ENCODE measurements around the gene SLC39A10. TPM values are rescaled to one million over a fixed set of nuclear protein-coding genes. Genes with fewer than 3 reads are reported as not detected.
"Not testable (repeated sequence)": the region's sequence is repeated elsewhere in the genome, so short reads cannot be mapped to it uniquely, and the experiment has no call there.

Gene SLC39A10
- total RNA-seq, 2 experiments from 2014 or later, result 43.2 to 47.0 TPM

DNA sequence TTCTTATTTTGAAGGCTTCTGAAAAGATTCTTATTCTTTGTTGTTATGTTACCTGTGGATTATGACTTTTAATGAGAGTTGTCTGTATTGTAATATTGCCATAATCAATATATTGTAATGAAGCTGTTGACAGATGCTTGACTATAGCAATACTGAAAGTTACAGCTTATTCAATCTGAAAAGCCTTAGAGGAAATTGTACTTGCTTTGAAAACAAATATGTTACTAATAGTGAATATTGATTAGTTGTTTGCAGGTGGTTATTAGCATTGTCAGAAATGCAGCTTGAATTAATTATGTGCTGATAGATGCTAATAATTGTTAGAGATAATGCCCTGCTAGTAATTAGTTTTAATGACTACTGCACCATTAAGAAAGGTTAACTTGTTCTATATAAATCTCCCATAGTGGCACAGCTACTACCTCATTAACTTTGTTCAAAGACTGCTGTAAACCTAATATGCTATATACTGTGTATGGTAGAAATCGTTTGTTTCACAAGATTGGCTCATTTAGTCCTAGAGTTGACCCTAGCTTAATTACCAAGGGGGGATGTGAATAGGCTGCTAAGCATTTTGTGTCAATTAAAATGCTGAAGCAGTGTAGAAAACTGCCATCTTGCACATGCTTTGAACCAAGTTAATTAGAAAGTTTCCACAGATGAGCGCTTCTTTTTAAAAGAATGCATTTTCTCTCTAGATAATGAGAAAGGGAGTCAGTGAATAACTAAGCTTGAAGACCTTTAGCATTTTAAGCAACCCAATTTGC is 30.5 kb downstream of the SLC39A10 start:
- no peak for DNase-seq
- Mint-ChIP-seq H3K9me3 (peaks cover 20% of the 10 kb centered on the region), H3K4me1 (peaks cover 19% of the 10 kb centered on the region), H3K27ac (no peak overlapping the region), H3K36me3 (ENCODE audit: low read depth) (peaks cover 45% of the 10 kb centered on the region), H3K27me3 (no peaks in the 10 kb centered on the region), H3K4me3 (no peak overlapping the region)
- ChIA-PET CTCF (interaction anchor here (1.4 kb wide), 1 partner anchor 28 kb away, joined by 8 read pairs; no protein-coding TSS in a partner anchor), POLR2A (no interaction called here)

GRCh38 chr2:195692531-195692930 is 35.5 kb downstream of the SLC39A10 start:
- DNase-seq, CTCF ChIA-PET, H3K4me3 Mint-ChIP-seq, H3K27ac Mint-ChIP-seq, POLR2A ChIA-PET, H3K27me3 Mint-ChIP-seq: not testable (repeated sequence)
- peaks cover 34% of the 10 kb centered on the region for H3K9me3 Mint-ChIP-seq
- peaks cover 56% of the 10 kb centered on the region for H3K36me3 Mint-ChIP-seq (ENCODE audit: low read depth)
- peaks cover 24% of the 10 kb centered on the region for H3K4me1 Mint-ChIP-seq

- Mint-ChIP-seq H3K9me3 (peaks cover 34% of the 10 kb centered on the region), H3K4me3 (no peak overlapping the region), H3K4me1 (peaks cover 29% of the 10 kb centered on the region), H3K27me3 (no peaks in the 10 kb centered on the region), H3K27ac (no peak overlapping the region), H3K36me3 (ENCODE audit: low read depth) (peaks cover 65% of the 10 kb centered on the region)
- DNase-seq, result no peak
- ChIA-PET CTCF (no interaction called here), POLR2A (no interaction called here)
These were observed 37.5 kb downstream of the SLC39A10 start for GRCh38 chr2:195694553-195694952.

DNA sequence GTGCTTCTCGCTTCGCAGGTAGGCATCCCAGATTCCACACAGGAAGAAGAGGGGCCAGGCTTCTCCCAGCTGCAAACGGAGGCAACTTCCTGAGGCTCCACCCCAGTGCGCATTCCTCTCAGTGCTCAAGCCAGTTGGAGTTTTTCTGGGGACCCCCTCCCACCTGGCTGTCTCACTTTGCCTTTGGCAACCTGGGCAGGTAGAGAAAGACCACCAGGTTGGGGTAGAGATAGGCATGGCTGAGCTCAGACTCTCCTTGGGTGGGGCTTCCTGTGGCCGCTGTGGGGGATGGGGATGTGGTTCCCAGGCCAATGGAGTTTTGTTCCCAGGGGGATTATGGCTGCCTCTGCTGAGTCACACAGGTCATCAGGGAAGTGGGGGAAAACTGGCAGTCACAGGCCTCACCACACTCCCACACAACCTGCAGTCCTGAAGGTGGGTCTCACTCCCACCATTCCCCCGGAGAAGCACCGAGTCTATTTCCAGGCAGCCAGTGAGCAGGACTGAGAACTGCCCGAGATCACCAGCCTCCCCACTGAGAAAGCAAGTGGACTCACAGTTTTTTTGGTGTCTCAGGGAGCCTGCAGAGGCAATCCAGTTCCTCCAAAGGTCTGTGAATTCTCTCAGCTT is 38.1 kb downstream of the SLC39A10 start:
- no peak overlapping the region for H3K27ac Mint-ChIP-seq
- peaks cover 29% of the 10 kb centered on the region for H3K4me1 Mint-ChIP-seq
- H3K36me3 Mint-ChIP-seq (ENCODE audit: low read depth), result peaks cover 67% of the 10 kb centered on the region
- H3K27me3 Mint-ChIP-seq, result no peaks in the 10 kb centered on the region
- peaks cover 38% of the 10 kb centered on the region for H3K9me3 Mint-ChIP-seq
- no peak overlapping the region for H3K4me3 Mint-ChIP-seq
- no peak for DNase-seq
- ChIA-PET CTCF (no interaction called here), POLR2A (no interaction called here)

- CTCF ChIA-PET, result no interaction called here
- no peak overlapping the region for H3K4me3 Mint-ChIP-seq
- H3K4me1 Mint-ChIP-seq, result peaks cover 29% of the 10 kb centered on the region
- peaks cover 37% of the 10 kb centered on the region for H3K9me3 Mint-ChIP-seq
- H3K27ac Mint-ChIP-seq, result no peak overlapping the region
- peaks cover 66% of the 10 kb centered on the region for H3K36me3 Mint-ChIP-seq (ENCODE audit: low read depth)
- POLR2A ChIA-PET, result no interaction called here
- DNase-seq, result no peak
- no peaks in the 10 kb centered on the region for H3K27me3 Mint-ChIP-seq
These were observed 39.0 kb downstream of the SLC39A10 start for GRCh38 chr2:195696012-195696411.

GRCh38 chr2:195697681-195698220 is 40.7 kb downstream of the SLC39A10 start:
- Mint-ChIP-seq H3K27ac (no peak overlapping the region), H3K9me3 (peaks cover 26% of the 10 kb centered on the region), H3K27me3 (no peaks in the 10 kb centered on the region), H3K4me1 (peaks cover 18% of the 10 kb centered on the region), H3K36me3 (ENCODE audit: low read depth) (peaks cover 63% of the 10 kb centered on the region), H3K4me3 (no peak overlapping the region)
- CTCF ChIA-PET, result no interaction called here
- POLR2A ChIA-PET, result no interaction called here
- DNase-seq, result no peak

GRCh38 chr2:195700480-195700879 is 43.5 kb downstream of the SLC39A10 start:
- DNase-seq, result no peak
- Mint-ChIP-seq H3K4me1 (peaks cover 7% of the 10 kb centered on the region), H3K27me3 (no peaks in the 10 kb centered on the region), H3K36me3 (ENCODE audit: low read depth) (peaks cover 48% of the 10 kb centered on the region), H3K9me3 (peaks cover 14% of the 10 kb centered on the region), H3K27ac (no peak overlapping the region), H3K4me3 (no peak overlapping the region)
- CTCF ChIA-PET, result no interaction called here
- POLR2A ChIA-PET, result no interaction called here

DNA sequence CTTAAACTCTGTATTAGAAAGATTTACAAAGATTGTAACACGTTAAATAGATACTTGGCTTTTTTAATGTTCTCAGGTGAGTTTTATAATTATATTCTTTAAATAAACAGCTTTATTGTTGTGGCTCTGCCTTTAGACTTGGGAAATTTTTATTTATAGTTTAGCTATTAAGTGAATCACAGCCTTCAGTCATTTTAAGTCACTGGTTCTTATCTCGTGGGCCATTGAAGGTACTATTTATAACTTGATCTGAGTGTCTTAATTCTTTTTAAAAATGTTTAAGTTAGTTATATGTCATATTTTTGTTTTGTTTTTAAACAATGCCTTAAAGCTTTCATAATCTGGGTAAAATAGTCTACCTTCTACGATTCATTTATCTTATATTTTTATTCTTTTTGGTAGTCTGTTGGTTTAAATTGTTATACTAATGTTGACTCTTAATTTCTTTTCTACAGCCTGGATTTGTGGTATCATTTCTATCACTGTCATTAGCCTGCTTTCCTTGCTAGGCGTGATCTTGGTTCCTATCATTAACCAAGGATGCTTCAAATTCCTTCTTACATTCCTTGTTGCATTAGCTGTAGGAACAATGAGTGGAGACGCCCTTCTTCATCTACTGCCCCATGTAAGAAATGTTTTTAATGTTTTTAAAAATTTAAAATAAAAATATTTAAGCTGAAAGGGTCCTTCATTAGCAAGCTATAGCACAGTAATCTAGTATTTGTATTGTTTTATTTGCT is 49.3 kb downstream of the SLC39A10 start:
- no peak overlapping the region for H3K27ac Mint-ChIP-seq
- CTCF ChIA-PET, result no interaction called here
- H3K9me3 Mint-ChIP-seq, result no peaks in the 10 kb centered on the region
- no peak for DNase-seq
- H3K4me3 Mint-ChIP-seq, result no peak overlapping the region
- peaks cover 36% of the 10 kb centered on the region for H3K36me3 Mint-ChIP-seq (ENCODE audit: low read depth)
- POLR2A ChIA-PET, result no interaction called here
- no peaks in the 10 kb centered on the region for H3K4me1 Mint-ChIP-seq
- no peaks in the 10 kb centered on the region for H3K27me3 Mint-ChIP-seq

DNA sequence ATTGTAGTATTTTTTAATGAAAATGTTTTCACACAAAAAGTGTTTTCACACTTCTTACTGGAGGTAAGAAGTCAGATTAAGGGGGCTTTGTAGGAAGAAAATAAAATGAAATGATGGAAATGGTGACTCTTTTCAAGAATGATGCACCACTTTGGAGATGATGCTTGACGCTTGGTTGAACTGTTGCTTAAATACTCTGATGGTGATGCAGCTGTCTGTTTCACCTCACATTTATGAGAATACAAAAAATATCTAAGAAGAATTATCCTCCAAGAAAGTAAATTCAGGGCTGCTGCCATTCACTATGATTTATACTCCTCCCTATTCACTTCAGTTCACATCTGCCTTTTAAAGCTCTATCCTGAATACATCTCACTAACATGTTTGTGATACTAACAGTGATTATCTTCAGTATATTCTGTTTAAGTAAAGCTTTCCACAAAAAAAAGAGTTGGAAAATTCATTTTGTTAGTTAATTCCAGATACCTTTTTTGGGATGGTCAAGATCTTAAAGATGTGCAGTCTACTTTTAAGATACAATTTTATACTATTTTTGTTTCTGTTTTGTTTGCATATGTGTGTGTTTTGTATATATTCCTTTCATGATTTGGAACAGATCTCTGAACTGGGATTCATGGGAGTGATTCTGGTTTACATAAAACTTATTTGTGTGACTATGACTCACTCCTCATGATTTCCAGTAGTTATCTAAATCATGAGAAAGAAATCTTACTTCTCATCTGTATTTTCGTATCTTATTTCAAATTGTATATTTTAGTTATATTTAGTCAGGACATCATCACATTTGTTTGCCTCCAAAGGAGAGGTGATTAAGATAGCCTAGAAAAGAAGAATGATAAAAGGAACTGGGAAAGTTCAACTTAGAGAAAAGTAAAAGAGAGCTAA is 53.1 kb downstream of the SLC39A10 start:
- ChIA-PET CTCF (no interaction called here), POLR2A (no interaction called here)
- H3K9me3 Mint-ChIP-seq, result no peaks in the 10 kb centered on the region
- no peaks in the 10 kb centered on the region for H3K4me1 Mint-ChIP-seq
- no peak for DNase-seq
- H3K4me3 Mint-ChIP-seq, result no peak overlapping the region
- no peaks in the 10 kb centered on the region for H3K27me3 Mint-ChIP-seq
- H3K36me3 Mint-ChIP-seq (ENCODE audit: low read depth), result peaks cover 31% of the 10 kb centered on the region
- H3K27ac Mint-ChIP-seq, result no peak overlapping the region

DNA sequence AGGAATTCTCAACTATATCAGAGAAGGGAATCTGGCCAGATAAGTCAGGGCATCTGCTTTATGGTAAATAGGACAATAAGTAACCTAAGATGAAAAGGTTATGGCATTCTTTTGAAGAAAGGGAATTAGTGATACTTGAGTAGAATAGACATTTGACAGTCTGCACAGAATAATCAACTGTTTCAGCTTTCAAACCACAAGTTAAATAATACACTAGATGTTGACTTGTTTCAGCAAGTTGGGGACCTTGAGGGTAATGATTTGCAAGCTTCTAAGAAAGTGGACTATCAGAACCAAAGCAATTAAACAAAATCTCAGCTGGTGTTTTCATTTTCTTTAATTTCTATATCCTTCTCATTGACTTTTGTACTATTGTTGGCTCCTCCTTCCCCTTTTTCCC is 54.5 kb downstream of the SLC39A10 start:
- Mint-ChIP-seq H3K27ac (no peak overlapping the region), H3K4me1 (no peaks in the 10 kb centered on the region), H3K27me3 (no peaks in the 10 kb centered on the region), H3K36me3 (ENCODE audit: low read depth) (peaks cover 38% of the 10 kb centered on the region), H3K4me3 (no peak overlapping the region), H3K9me3 (no peaks in the 10 kb centered on the region)
- DNase-seq, result no peak
- CTCF ChIA-PET, result no interaction called here
- POLR2A ChIA-PET, result no interaction called here

DNA sequence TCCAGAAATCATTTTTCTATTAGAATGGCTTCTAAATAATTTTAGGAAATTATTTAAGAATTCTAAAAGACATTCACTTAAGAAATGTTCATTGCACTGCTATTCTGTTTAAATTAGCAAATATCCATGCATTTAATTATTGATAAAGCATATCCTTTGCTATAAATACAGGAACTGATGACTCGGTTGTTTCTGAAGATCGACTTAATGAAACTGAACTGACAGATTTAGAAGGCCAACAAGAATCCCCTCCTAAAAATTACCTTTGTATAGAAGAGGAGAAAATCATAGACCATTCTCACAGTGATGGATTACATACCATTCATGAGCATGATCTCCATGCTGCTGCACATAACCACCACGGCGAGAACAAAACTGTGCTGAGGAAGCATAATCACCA is 59.4 kb downstream of the SLC39A10 start:
- H3K4me1 Mint-ChIP-seq, result peaks cover 4% of the 10 kb centered on the region
- H3K36me3 Mint-ChIP-seq (ENCODE audit: low read depth), result peaks cover 43% of the 10 kb centered on the region
- POLR2A ChIA-PET, result no interaction called here

GRCh38 chr2:195721042-195721441 is 64.0 kb downstream of the SLC39A10 start:
- ChIA-PET POLR2A (no interaction called here), CTCF (interaction anchor here (1.2 kb wide), 1 partner anchor 19 kb away, joined by 3 read pairs; no protein-coding TSS in a partner anchor)
- H3K27me3 Mint-ChIP-seq, result no peaks in the 10 kb centered on the region
- DNase-seq, result no peak
- H3K36me3 Mint-ChIP-seq (ENCODE audit: low read depth), result peaks cover 35% of the 10 kb centered on the region
- H3K27ac Mint-ChIP-seq, result no peak overlapping the region
- H3K4me3 Mint-ChIP-seq, result no peak overlapping the region
- H3K4me1 Mint-ChIP-seq, result peaks cover 4% of the 10 kb centered on the region
- no peaks in the 10 kb centered on the region for H3K9me3 Mint-ChIP-seq

More for the DNA sequence above, 59.4 kb downstream of the SLC39A10 start:
- Mint-ChIP-seq H3K4me3 (no peak overlapping the region), H3K9me3 (no peaks in the 10 kb centered on the region), H3K27me3 (no peaks in the 10 kb centered on the region), H3K27ac (no peak overlapping the region)
- CTCF ChIA-PET, result no interaction called here
- DNase-seq, result no peak

GRCh38 chr2:195722075-195722474 is 65.0 kb downstream of the SLC39A10 start:
- ChIA-PET CTCF (no interaction called here), POLR2A (no interaction called here)
- peaks cover 4% of the 10 kb centered on the region for H3K4me1 Mint-ChIP-seq
- peaks cover 25% of the 10 kb centered on the region for H3K36me3 Mint-ChIP-seq (ENCODE audit: low read depth)
- H3K9me3 Mint-ChIP-seq, result no peaks in the 10 kb centered on the region
- H3K27ac Mint-ChIP-seq, result no peak overlapping the region
- no peaks in the 10 kb centered on the region for H3K27me3 Mint-ChIP-seq
- H3K4me3 Mint-ChIP-seq, result no peak overlapping the region
- DNase-seq, result no peak

All from activated CD4-positive, alpha-beta memory T cell treated with anti-CD3 and anti-CD28 coated beads, Interleukin-2, amount 10 ng/mL, durations not matched to agents 7 days and 5 days (primary cell).